ENCODE measurements around the gene ZFHX3. TPM values are rescaled to one million over a fixed set of nuclear protein-coding genes. Genes with fewer than 3 reads are reported as not detected.

ZFHX3 gene
- total and polyA plus RNA-seq, 9 of the 15 experiments (the other 6 are each of a cell fraction or from before 2014, with no cell fraction given): 0.01 to 0.23 (median 0.06) TPM; not detected in 4

DNA sequence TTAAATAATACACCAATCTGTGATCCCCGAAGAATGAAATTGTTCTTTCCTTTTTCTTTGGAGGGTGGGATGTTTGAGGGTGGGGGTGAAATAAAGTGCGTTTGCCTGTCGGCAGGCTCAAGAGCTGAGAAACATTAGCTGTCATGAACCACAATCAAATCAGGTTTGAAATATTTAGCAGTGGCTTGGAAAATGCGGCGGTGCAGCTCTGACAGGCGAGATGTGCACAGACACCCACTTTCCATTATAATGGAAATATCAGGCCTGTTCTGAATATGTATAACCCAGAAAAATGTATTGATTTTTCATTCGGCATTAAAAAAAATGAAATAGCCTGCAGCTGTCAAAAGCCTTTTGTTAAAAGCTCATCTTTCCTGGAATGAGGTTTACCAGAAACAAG is 212.8 kb downstream of the ZFHX3 start:
- FAIRE-seq: no peak
- intact Hi-C loops (cut with micrococcal nuclease): no loop called here

More for the DNA sequence above, 212.8 kb downstream of the ZFHX3 start:
- no peak overlapping the region for H3K9ac ChIP-seq (ENCODE audit: insufficient read depth in 1 of 2, low read depth in 2 of 2, low read length in 2 of 2)
- no peak overlapping the region for H3K4me3 ChIP-seq
- TF ChIP-seq, protein P1, sequence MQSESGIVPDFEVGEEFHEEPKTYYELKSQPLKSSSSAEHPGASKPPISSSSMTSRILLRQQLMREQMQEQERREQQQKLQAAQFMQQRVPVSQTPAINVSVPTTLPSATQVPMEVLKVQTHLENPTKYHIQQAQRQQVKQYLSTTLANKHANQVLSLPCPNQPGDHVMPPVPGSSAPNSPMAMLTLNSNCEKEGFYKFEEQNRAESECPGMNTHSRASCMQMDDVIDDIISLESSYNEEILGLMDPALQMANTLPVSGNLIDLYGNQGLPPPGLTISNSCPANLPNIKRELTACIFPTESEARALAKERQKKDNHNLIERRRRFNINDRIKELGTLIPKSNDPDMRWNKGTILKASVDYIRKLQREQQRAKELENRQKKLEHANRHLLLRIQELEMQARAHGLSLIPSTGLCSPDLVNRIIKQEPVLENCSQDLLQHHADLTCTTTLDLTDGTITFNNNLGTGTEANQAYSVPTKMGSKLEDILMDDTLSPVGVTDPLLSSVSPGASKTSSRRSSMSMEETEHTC (IDR thresholded peaks at IDR 0.05): no peak
- TF ChIP-seq PPARD (CRISPR knock-in tag; IDR thresholded peaks at IDR 0.05): no peak
- TF ChIP-seq FOSL1 (tag; conservative IDR thresholded peaks at IDR 0.05): no peak
- TF ChIP-seq, protein P2, sequence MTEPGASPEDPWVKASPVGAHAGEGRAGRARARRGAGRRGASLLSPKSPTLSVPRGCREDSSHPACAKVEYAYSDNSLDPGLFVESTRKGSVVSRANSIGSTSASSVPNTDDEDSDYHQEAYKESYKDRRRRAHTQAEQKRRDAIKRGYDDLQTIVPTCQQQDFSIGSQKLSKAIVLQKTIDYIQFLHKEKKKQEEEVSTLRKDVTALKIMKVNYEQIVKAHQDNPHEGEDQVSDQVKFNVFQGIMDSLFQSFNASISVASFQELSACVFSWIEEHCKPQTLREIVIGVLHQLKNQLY (CRISPR knock-in tag; conservative IDR thresholded peaks at IDR 0.05): no peak
- TF ChIP-seq IRF2 (CRISPR knock-in tag; IDR thresholded peaks at IDR 0.05): no peak
- TF ChIP-seq DPF2 (IDR thresholded peaks at IDR 0.05): no peak
- TF ChIP-seq ETV5 (CRISPR knock-in tag; IDR thresholded peaks at IDR 0.05; ENCODE audit: low read depth): no peak
- TF ChIP-seq NCOR1 (IDR thresholded peaks at IDR 0.05): no peak
- no peak for TF ChIP-seq ZNF561 (CRISPR knock-in tag; conservative IDR thresholded peaks at IDR 0.05)
- DNase-seq (ENCODE audit: extremely low read depth in 1 of 4, low spot score in 3 of 4): no peak
- H3K27me3 ChIP-seq (ENCODE audit: control insufficient read depth in 2 of 2, insufficient read depth in 2 of 2, low read length in 2 of 2): peaks cover 13 to 23% of the 10 kb centered on the region in 2 experiments
- H3K27ac ChIP-seq (ENCODE audit: extremely low read depth, low read depth, low read length): no peak overlapping the region
- H2AFZ ChIP-seq (ENCODE audit: low read depth, low read length): no peak overlapping the region
- no peak for ATAC-seq
- CTCF ChIA-PET (ENCODE audit: low intra/inter-chr PET ratio): no interaction called here
- no peak overlapping the region for H3K4me2 ChIP-seq (ENCODE audit: insufficient read depth, low read length)
- POLR2A ChIA-PET: no interaction called here
- no peaks in the 10 kb centered on the region for H3K79me2 ChIP-seq (ENCODE audit: control insufficient read depth, insufficient read depth, low read length)
- H3K9me1 ChIP-seq (ENCODE audit: control insufficient read depth, insufficient read depth, low read length): no peaks in the 10 kb centered on the region
- WGBS (ENCODE audit: insufficient coverage, low coverage, missing lambda C conversion rate): 9% methylated on average over 7 of the region's 7 CpGs
- H3K4me1 ChIP-seq (replicated peaks in 1 of 2; ENCODE audit: control insufficient read depth in 2 of 2, insufficient read depth in 2 of 2, low read length in 2 of 2): no peaks in the 10 kb centered on the region
- in situ Hi-C loops (cut with MboI): no loop called here
- no TSS peak for BruUV-seq (replicated peaks)
- no peaks in the 10 kb centered on the region for H4K20me1 ChIP-seq (replicated peaks; ENCODE audit: control insufficient read depth, insufficient read depth, low read length)
- H3K36me3 ChIP-seq (ENCODE audit: control insufficient read depth, insufficient read depth, low read length): no peaks in the 10 kb centered on the region
- H3K9me3 ChIP-seq (replicated peaks; ENCODE audit: control insufficient read depth, insufficient read depth, low read depth, low read length): no peaks in the 10 kb centered on the region

Measured in K562 (cell line).